GM23338 (cell line): ENCODE results near the gene SHKBP1.

ENCODE experiments used
- CTCF ChIP-seq, 2 experiments: fragments of 200-600 bp in 1 of 2; sonication (generic) in 1 of 2; conservative IDR thresholded peaks; 2 replicates each; pipeline versions ENCODE4 v1.5.1 to v1.6.1; 2016 to 2017; ENCODE audit warnings: antibody characterized with exemption in 2 of 2, low read depth in 2 of 2, mild to moderate bottlenecking in 2 of 2, moderate library complexity in 1 of 2
- JUNB ChIP-seq: IDR thresholded peaks from one replicate; pipeline ENCODE4 v1.6.1; 2016; ENCODE audit warnings: antibody characterized with exemption; ENCODE audit not compliant: unreplicated experiment

- TF ChIP-seq CTCF (conservative IDR thresholded peaks at IDR 0.05; ENCODE audit: low read depth in 2 of 2) (no peak), JUNB (no peak)
Observed at GRCh38 chr19:40599331-40599901, 22.7 kb downstream of the SHKBP1 start.
